Left forelimb (tissue), 1 donor: Measurements from ENCODE around the gene AGTR1.

ENCODE experiments used
- DNase-seq: peaks from one replicate; pipeline ENCODE4 v3.0.0-alpha.2; 2018; ENCODE audit warnings: low spot score

Gene AGTR1

GRCh38 chr3:148697306-148698189 is at the start of gene AGTR1:
Gene AGTR1 (plus strand): TSS chr3:148697903. CDS start chr3:148741036, 43,133 bp downstream.
- peak; percentile 89 for DNase-seq

DNA sequence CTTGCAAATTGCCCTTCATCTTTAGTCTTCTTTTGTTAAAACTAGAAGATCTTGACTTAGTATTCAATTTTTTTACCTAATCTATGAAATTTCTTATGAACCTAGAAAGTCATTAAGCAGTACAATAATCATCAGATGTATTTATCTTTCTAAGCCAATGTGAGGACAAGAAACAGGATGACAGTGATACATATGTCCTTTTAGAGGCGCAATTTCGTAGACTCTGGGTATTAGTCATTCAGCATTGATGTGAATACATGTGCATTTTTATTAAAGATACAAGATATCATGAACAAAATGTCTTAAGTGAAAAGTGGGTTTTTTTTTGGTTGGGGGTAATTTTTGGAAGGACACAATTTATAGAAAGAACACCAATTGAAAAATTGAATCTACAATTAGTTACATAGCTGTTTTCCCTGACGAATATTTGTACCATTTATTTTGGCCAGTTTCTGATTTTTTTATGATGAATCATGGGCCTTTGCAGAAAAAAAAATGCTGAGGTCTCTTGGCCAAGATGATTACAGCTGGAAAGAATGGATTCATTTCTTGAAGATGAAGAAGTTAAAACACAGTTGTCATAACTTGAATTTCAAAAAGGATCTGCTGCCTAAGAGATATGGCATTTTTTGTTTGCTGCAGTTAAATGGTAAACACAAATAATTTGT is 48.9 kb upstream of the AGTR1 start:
- DNase-seq, result no peak

DNA sequence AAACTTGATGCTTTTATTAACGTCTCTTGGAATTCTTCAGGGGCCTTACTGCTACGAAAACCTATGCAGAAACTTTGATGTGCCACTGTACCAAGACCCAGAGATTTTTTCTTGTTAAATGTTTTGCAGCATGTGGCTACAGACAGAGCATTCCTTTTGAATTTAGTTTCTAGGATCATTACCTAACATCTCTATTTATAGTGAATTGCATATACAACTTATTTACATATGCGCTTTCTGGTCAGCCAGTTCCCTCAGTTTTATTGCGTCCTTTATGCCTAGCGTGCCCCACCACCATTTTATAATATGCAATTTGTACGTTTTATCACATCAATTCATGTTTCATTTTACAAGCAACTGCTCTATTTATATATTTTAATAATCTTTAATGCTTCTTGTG is 46.2 kb upstream of the AGTR1 start:
- no peak for DNase-seq

GRCh38 chr3:148654433-148654832 is 43.3 kb upstream of the AGTR1 start:
- DNase-seq, result no peak

DNA sequence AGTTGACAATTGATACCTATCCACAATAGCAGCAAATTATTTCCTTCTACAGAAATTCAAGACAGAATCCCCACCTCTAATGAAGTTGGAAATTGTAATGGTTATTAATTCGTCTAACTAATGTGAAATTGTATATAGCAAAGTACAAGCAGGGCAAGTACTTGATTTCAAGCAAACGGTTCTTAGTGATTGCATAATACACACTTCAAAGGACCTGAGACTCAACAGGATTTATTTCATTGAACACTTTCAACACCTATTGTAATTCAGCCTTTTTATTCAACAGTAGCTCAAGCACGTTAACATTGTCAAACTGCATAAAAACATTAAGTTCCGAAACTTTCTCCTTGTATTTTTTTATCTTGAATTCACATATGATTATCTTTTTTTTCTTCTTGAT is 40.2 kb upstream of the AGTR1 start:
- DNase-seq, result no peak

DNA sequence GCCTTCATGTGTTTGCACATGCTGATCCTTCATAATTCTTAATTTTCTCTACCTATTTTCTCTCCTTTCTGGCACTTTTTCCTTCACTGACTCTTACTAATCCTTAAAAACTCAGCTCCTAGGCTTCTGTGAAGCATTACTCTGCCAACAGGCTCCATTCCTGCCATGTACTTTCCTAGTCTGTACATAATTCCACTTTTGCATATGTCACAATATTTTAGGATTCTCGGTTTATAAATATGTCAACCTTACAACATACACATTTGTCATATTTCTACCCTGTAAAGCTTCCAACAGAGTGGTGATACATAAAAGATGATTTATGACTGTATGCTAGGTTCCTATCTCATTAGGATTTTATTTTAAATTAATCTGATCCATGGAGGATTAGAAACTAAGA is 38.2 kb upstream of the AGTR1 start:
- no peak for DNase-seq

GRCh38 chr3:148680289-148680688 is 17.4 kb upstream of the AGTR1 start:
- DNase-seq, result no peak

DNA sequence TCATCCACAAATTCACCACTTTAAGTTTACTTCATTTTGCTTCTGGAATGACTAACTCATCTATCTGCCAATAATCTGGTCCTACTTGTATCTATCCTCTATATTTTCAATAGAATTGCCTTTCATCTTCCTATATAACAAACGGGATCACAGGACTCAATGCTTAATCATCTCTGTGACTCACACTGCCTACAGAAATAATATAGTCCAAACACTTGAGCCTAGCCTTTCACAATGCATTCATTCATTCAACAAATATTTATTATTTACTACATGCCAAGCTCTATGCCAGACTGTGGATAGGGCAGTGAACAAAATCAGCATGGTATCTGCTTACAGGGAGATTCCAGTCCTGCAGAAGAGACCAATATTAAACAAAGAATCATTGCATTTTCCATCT is 16.6 kb upstream of the AGTR1 start:
- no peak for DNase-seq

GRCh38 chr3:148682997-148683396 is 14.7 kb upstream of the AGTR1 start:
- DNase-seq, result no peak

GRCh38 chr3:148694116-148694515 is 3.6 kb upstream of the AGTR1 start:
- DNase-seq, result no peak

- DNase-seq, result no peak
Observed at GRCh38 chr3:148698190-148698810, 597 bp downstream of the AGTR1 start.

DNA sequence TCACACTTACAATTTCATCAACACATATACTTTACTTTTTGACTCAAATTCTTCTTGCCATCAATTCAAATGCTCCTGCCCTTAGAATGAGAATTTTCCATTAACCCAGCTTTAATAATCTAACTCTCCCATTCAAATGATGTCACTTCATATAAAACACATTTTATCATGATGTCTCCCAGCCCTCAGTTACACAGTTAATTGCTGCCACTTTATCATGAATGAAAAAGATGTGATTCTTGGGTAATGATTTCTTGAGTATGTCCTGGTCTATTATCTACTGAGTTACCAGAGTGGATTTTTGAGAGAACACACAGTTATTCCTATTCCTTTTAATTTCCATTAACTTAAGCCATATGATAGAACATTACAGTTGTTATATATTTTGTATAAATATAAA is 7.6 kb downstream of the AGTR1 start:
- DNase-seq, result no peak

GRCh38 chr3:148707601-148708380 is 10.1 kb downstream of the AGTR1 start:
- no peak for DNase-seq

- no peak for DNase-seq
Observed at GRCh38 chr3:148708409-148708808, 10.7 kb downstream of the AGTR1 start.

- DNase-seq, result no peak
Observed at GRCh38 chr3:148709560-148710253, 12.0 kb downstream of the AGTR1 start.

- no peak for DNase-seq
Observed at GRCh38 chr3:148710665-148711064, 13.0 kb downstream of the AGTR1 start.

- DNase-seq, result no peak
Observed at GRCh38 chr3:148711981-148712666, 14.4 kb downstream of the AGTR1 start.

DNA sequence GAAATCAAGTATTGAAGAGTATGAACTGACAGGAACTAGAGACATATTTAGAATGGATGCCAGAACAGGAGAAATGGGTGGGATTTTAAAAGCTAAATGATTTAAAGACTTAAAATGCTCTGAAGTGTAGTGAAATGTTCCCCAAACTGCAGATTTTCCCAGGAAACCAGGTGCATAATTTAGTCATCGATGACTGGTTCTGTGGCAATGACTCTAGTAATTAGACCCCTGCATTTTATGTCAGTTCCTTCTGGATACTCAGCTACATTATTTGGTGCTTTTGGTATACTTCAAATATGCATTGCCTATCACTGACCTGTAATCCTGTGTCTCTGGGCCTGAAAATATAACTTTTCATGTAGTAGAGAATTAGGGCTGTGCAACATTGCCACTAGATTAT is 16.8 kb downstream of the AGTR1 start:
- DNase-seq, result no peak

- DNase-seq, result no peak
Observed at GRCh38 chr3:148716657-148717056, 19.0 kb downstream of the AGTR1 start.

DNA sequence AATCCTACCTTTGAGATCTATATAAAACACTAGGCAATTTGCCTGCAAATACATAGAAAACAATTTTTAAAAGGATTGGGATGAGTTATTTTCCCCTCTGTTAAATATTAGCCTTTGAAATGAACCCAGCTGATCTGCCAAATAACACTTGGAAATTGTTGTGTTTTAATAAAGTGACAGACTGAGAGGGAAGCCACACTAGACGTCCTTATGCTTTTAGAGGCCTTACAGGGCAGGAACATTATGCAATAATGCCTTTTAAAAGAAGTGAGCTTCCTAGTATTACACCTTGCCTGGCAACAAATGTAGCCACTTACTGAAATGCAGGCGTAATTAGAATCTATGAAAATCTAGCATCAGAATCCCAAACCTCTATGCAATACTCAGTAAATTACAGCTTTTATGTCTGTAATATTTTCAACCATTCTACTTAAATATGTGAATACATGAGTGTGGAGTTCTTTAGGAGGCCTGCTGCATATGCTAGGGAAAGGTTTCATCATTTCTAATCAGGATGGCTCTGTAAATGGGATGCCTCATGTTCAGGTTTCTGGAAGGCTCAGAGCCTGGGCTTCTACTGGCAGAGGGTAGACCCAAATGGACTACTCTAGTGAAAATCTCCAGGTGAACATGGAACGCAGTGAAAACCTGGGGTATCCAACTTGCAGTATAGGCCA is 20.3 kb downstream of the AGTR1 start:
- no peak for DNase-seq
